Epithelial cell of esophagus (primary cell): ENCODE measurements around the gene PDE11A.

Experiments
- DNase-seq: peaks from one replicate; pipeline ENCODE4 v3.0.0; 2010; ENCODE audit warnings: low read depth
- H3K4me3 ChIP-seq: 2 replicates; pipeline ENCODE4 v1.5.1; 2011; ENCODE audit warnings: mild to moderate bottlenecking, low read length, control low read depth
- TF ChIP-seq, protein P1 (sequence below): IDR thresholded peaks from 2 replicates; pipeline ENCODE4 v1.5.1; 2011; ENCODE audit warnings: low read depth, mild to moderate bottlenecking, low read length, control low read depth, inconsistent platforms; ENCODE audit not compliant: insufficient read depth; ENCODE audit errors: missing control alignments

Gene PDE11A

DNA sequence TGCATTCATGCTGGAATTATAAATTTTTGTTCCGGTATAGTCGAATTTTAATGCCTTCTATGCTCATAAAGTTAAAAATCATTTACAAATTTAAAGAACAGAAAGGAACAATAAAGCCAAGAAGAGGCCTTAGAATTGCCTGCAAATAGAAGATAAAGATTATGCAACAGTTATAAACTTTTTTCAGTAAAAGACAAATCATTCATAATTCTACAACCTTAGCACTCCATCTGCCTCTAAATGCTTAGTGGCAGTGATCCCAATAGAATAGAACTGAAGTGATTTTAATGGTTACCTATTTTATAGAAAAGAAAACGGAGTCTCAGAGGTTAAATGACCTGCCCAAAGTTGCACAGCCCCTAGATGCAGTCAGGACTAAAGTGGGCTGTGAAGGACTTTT lies 468.8 kb downstream of the PDE11A start:
- TF ChIP-seq, protein P1, sequence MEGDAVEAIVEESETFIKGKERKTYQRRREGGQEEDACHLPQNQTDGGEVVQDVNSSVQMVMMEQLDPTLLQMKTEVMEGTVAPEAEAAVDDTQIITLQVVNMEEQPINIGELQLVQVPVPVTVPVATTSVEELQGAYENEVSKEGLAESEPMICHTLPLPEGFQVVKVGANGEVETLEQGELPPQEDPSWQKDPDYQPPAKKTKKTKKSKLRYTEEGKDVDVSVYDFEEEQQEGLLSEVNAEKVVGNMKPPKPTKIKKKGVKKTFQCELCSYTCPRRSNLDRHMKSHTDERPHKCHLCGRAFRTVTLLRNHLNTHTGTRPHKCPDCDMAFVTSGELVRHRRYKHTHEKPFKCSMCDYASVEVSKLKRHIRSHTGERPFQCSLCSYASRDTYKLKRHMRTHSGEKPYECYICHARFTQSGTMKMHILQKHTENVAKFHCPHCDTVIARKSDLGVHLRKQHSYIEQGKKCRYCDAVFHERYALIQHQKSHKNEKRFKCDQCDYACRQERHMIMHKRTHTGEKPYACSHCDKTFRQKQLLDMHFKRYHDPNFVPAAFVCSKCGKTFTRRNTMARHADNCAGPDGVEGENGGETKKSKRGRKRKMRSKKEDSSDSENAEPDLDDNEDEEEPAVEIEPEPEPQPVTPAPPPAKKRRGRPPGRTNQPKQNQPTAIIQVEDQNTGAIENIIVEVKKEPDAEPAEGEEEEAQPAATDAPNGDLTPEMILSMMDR: no peak
- no peak for DNase-seq
- H3K4me3 ChIP-seq: no peak overlapping the region

DNA sequence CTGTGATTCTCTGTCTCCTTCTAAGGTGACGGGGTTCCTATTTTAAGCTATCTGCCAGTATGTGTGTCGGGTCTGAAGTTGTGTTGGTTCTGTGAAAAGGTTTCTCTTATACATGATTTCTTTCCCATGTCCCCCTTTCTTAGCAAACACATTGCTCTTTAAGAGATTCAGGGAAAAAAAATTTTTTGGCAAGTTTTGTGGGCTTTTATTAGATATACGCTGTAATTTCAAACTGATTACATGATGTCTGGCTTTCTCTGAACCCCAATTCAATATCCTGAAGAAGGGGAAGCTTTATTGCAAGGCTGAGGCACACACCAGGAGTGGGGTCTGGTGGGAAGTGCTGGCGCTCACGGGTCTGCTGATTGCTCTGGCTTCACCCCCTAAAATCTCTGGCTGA lies 469.4 kb downstream of the PDE11A start:
- no peak for DNase-seq
- H3K4me3 ChIP-seq: no peak overlapping the region
- TF ChIP-seq, protein P1: no peak

DNA sequence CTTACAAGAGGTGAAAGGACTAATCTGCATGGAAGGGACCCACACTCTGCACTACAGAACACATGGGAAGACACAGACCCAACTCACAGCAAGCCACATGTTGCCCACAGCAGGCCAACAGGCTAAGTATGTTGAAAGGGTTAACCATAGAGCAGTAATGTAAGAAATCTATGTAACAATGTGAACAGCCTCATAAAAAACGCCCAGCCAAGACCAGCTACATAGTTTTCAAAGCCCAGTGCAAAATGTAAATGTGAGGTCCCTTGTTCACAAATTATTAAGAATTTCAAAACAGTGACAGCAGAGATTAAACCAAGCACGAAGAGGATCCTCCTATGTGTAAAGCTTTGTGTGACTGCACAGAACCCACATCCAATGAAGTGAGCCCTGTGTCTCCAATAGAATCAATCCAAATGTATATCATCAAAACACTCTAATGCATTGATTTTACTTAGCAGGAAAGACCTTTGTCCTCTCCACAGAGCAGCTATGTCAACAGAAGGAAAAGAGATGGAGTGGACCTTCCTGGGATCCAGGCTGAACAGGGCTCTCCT lies 469.9 kb downstream of the PDE11A start:
- TF ChIP-seq, protein P1: no peak
- H3K4me3 ChIP-seq: no peak overlapping the region
- no peak for DNase-seq

DNA sequence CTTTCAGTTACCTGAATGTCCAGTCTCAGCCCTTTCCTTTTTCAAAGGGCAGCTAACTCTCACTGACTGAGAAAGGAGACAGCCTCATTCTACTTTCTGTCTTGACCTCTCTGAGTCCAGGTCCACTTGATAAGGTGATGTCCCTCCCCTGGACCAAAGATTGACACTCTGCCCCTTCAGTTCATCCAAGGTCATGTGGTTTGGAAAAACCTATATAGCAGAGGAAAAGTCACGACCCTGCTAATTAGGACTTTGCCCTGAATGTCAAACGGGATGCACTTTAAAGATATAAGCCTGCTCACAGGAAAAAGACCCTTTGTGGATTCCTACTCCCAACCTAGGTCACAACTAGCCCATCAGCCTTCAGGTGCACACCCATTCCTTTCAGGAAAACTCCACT lies 471.7 kb downstream of the PDE11A start:
- no peak overlapping the region for H3K4me3 ChIP-seq
- no peak for DNase-seq
- TF ChIP-seq, protein P1: no peak

DNA sequence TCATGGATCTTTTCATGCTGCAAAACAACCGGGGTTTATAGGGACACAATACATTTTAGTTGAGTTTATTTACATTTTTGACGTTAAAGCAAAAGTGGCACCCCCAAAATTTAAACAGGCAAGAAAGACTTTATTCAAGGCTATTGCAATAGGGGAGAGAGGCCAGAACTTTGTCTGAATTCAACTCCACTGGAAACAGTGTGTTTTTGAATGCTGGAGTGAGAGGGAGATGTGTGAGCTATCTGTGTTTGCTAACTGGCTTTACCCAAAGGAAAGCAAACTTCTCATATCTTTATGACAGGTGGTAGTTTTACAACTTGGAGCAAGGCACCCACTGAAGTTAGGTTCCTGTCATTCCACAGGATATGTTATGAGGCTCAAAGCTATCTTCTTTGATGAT lies 472.6 kb downstream of the PDE11A start:
- H3K4me3 ChIP-seq: no peak overlapping the region
- TF ChIP-seq, protein P1: no peak
- no peak for DNase-seq

DNA sequence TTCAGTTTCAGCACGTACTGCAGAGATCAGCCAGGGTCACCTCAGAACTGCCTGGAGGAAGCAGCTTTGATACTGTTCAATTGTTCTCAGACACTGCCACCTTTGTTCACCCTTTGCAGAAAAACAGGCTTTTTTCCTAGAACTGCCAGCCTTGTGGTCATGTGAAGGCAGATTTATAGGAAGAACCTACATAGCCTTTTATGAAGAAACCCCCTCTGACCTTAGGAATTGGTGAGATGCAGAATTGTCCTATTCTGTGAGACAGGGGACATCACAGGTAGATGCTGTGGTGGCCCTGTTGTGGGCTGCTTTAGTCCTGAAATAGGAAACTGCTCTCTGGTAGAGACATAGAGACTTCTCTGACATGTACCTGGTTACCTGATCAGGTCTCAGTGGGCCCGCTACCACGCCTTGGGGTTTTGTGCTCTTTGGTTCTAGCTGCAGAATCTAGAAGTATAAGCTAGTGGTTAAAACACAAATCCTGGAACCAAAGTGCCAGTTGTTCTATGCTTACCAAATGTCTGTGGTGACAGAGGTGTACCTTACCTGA lies 473.4 kb downstream of the PDE11A start:
- no peak for DNase-seq
- TF ChIP-seq, protein P1: no peak
- H3K4me3 ChIP-seq: no peak overlapping the region
